Stimulated activated CD4-positive, alpha-beta T cell treated with anti-CD3 and anti-CD28 coated beads, Interleukin-2, amount 100 ng/mL, for 4 hours (primary cell): ENCODE results near the gene TMEM273.

Source experiments
- DNase-seq: peaks from one replicate; pipeline ENCODE4 v3.0.0-alpha.2; 2020; ENCODE audit warnings: low read depth

TMEM273 gene

GRCh38 chr10:49162761-49163310 lies 25.4 kb downstream of the TMEM273 start:
- DNase-seq = no peak

GRCh38 chr10:49162063-49162462 lies 26.1 kb downstream of the TMEM273 start:
- no peak for DNase-seq

- no peak for DNase-seq
These were observed 26.7 kb downstream of the TMEM273 start for GRCh38 chr10:49161411-49161997.

- no peak for DNase-seq
These were observed 27.4 kb downstream of the TMEM273 start for GRCh38 chr10:49160814-49161213.

GRCh38 chr10:49160110-49160509 lies 28.1 kb downstream of the TMEM273 start:
- no peak for DNase-seq

GRCh38 chr10:49158915-49159314 lies 29.3 kb downstream of the TMEM273 start:
- no peak for DNase-seq

- no peak for DNase-seq
These were observed 29.8 kb downstream of the TMEM273 start for GRCh38 chr10:49158404-49158803.

- DNase-seq = no peak
These were observed 31.0 kb downstream of the TMEM273 start for GRCh38 chr10:49157229-49157628.

GRCh38 chr10:49154641-49155040 lies 33.5 kb downstream of the TMEM273 start:
- no peak for DNase-seq

- no peak for DNase-seq
These were observed 34.2 kb downstream of the TMEM273 start for GRCh38 chr10:49153971-49154370.

GRCh38 chr10:49153115-49153514 lies 35.1 kb downstream of the TMEM273 start:
- DNase-seq = no peak

- DNase-seq = no peak
These were observed 35.5 kb downstream of the TMEM273 start for GRCh38 chr10:49152663-49153062.

GRCh38 chr10:49152037-49152436 lies 36.2 kb downstream of the TMEM273 start:
- DNase-seq = no peak

GRCh38 chr10:49151481-49151880 lies 36.7 kb downstream of the TMEM273 start:
- DNase-seq = no peak

GRCh38 chr10:49151025-49151445 lies 37.2 kb downstream of the TMEM273 start:
- no peak for DNase-seq

- DNase-seq = no peak
These were observed 37.8 kb downstream of the TMEM273 start for GRCh38 chr10:49150426-49150825.

- no peak for DNase-seq
These were observed 38.3 kb downstream of the TMEM273 start for GRCh38 chr10:49149881-49150280.

GRCh38 chr10:49144058-49144720 lies 44.0 kb downstream of the TMEM273 start:
- no peak for DNase-seq

GRCh38 chr10:49143249-49143648 lies 44.9 kb downstream of the TMEM273 start:
- DNase-seq = no peak

- no peak for DNase-seq
These were observed 46.5 kb downstream of the TMEM273 start for GRCh38 chr10:49141541-49142332.

- no peak for DNase-seq
These were observed 47.6 kb downstream of the TMEM273 start for GRCh38 chr10:49140304-49141177.

GRCh38 chr10:49139846-49140195 lies 48.4 kb downstream of the TMEM273 start:
- DNase-seq = no peak
